MM.1S (cell line): Measurements from ENCODE around the gene NR2C2.

ENCODE experiments used
- DNase-seq: peaks from one replicate; pipeline ENCODE4 v3.0.0-alpha.2; 2015
- H2AFZ ChIP-seq: fragments of 300-600 bp; sonication (generic); 2 replicates; pipeline ENCODE4 v1.6.0; 2016; ENCODE audit warnings: antibody characterized with exemption, low read length
- H3F3A ChIP-seq: fragments of 300-600 bp; sonication (generic); 2 replicates; pipeline ENCODE4 v1.6.1; 2016; ENCODE audit warnings: mild to moderate bottlenecking, antibody characterized with exemption, low read length, moderate library complexity, mixed read lengths; ENCODE audit not compliant: insufficient read depth
- H3K27ac ChIP-seq: fragments of 300-600 bp; sonication (generic); 2 replicates; pipeline ENCODE4 v1.5.1; 2016; ENCODE audit warnings: mild to moderate bottlenecking, low read length
- H3K27me3 ChIP-seq: fragments of 300-600 bp; sonication (generic); replicated peaks from 2 replicates; pipeline ENCODE4 v1.6.0; 2016; ENCODE audit warnings: low read length; ENCODE audit not compliant: insufficient read depth
- H3K36me3 ChIP-seq: fragments of 300-600 bp; sonication (generic); replicated peaks from 2 replicates; pipeline ENCODE4 v1.6.1; 2016; ENCODE audit warnings: mild to moderate bottlenecking, low read length, mixed read lengths; ENCODE audit not compliant: insufficient read depth
- H3K4me1 ChIP-seq: fragments of 300-600 bp; sonication (generic); 2 replicates; pipeline ENCODE4 v1.6.1; 2016; ENCODE audit warnings: low read length, mixed read lengths
- H3K4me2 ChIP-seq: fragments of 300-600 bp; sonication (generic); 2 replicates; pipeline ENCODE4 v1.6.0; 2016; ENCODE audit warnings: low read depth, low read length
- H3K4me3 ChIP-seq: fragments of 300-600 bp; sonication (generic); 2 replicates; pipeline ENCODE4 v1.5.1; 2016; ENCODE audit warnings: low read length, mixed read lengths
- H3K79me2 ChIP-seq: fragments of 300-600 bp; sonication (generic); 2 replicates; pipeline ENCODE4 v1.6.1; 2016; ENCODE audit warnings: mixed run types, low read length, mixed read lengths
- H3K9ac ChIP-seq: fragments of 300-600 bp; sonication (generic); 2 replicates; pipeline ENCODE4 v1.6.1; 2016; ENCODE audit warnings: low read length, mixed read lengths
- H3K9me2 ChIP-seq: fragments of 300-600 bp; sonication (generic); replicated peaks from 2 replicates; pipeline ENCODE4 v1.6.1; 2016; ENCODE audit warnings: mild to moderate bottlenecking, low read length, mixed read lengths; ENCODE audit not compliant: insufficient read depth
- H3K9me3 ChIP-seq: fragments of 300-600 bp; sonication (generic); replicated peaks from 2 replicates; pipeline ENCODE4 v1.6.1; 2016; ENCODE audit warnings: mild to moderate bottlenecking, low read length, mixed read lengths; ENCODE audit not compliant: insufficient read depth
- H4K20me1 ChIP-seq: fragments of 300-600 bp; sonication (generic); 2 replicates; pipeline ENCODE4 v1.6.1; 2016; ENCODE audit warnings: mild to moderate bottlenecking, low read length, moderate library complexity, mixed read lengths; ENCODE audit not compliant: insufficient read depth
- EZH2 ChIP-seq: fragments of 300-600 bp; sonication (generic); optimal IDR thresholded peaks from 2 replicates; pipeline ENCODE3; 2017; ENCODE audit warnings: low read depth, mild to moderate bottlenecking, antibody characterized with exemption, low read length, mixed read lengths
- EZH2phosphoT487 ChIP-seq: fragments of 300-600 bp; sonication (generic); IDR thresholded peaks from 2 replicates; pipeline ENCODE4 v1.6.1; 2018; ENCODE audit warnings: antibody characterized with exemption, low read length
- TF ChIP-seq, protein P1 (sequence below): fragments of 300-600 bp; sonication (generic); IDR thresholded peaks from 2 replicates; pipeline ENCODE4 v1.5.1; 2016; ENCODE audit warnings: antibody characterized with exemption, low read length, mixed read lengths

NR2C2 gene

DNA sequence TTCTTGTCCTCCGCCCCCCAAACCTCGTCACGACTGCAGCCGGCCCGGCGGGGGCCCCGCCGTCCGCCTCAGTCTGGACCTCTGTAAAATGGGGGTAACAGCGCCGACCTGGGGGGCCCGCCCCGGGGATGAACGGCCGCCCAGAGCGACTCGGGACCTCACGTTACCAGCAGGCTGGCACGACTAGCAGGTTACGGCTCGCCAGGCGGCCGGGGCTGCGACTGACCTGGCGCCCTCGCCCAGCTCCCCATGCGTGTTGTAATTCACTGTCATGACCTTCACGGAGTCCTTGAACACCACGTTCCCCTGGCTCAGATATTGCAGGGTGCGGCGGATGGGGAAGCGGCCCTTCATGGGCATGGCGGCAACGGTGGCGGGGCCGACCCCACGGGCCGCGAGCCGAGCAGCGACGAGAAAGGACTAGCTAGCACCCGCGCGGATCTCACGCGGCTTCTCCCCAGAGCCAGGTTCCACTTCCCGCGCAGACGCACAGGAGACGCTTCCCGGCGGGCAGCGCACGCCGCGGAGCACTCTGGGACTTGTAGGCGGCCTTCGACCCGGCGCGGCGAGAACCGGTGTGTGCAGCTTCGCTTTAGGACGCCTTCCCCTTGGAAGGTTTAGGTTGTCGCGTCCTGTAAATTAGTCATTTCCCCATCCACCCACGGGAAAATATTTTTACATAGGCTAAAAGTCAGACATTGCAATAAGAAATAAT lies 117.6 kb downstream of the NR2C2 start, which contains the start of gene MRPS25:
Gene MRPS25, minus strand, starts transcription at position 481 of the 715 bp plus-strand sequence. Its CDS starts 121 bp downstream, at position 360.
- no peak for TF ChIP-seq EZH2phosphoT487
- TF ChIP-seq EZH2 = no peak
- TF ChIP-seq, protein P1, sequence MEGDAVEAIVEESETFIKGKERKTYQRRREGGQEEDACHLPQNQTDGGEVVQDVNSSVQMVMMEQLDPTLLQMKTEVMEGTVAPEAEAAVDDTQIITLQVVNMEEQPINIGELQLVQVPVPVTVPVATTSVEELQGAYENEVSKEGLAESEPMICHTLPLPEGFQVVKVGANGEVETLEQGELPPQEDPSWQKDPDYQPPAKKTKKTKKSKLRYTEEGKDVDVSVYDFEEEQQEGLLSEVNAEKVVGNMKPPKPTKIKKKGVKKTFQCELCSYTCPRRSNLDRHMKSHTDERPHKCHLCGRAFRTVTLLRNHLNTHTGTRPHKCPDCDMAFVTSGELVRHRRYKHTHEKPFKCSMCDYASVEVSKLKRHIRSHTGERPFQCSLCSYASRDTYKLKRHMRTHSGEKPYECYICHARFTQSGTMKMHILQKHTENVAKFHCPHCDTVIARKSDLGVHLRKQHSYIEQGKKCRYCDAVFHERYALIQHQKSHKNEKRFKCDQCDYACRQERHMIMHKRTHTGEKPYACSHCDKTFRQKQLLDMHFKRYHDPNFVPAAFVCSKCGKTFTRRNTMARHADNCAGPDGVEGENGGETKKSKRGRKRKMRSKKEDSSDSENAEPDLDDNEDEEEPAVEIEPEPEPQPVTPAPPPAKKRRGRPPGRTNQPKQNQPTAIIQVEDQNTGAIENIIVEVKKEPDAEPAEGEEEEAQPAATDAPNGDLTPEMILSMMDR = no peak
- Histone ChIP-seq H2AFZ (peak within 1 kb of the TSS; percentile 92), H3F3A (no peaks in the 10 kb centered on the region), H3K9ac (peak within 1 kb of the TSS; percentile 95), H3K4me1 (peaks cover 5% of the 10 kb centered on the region), H3K79me2 (peaks cover 32% of the 10 kb centered on the region), H3K27me3 (no peaks in the 10 kb centered on the region), H3K36me3 (no peaks in the 10 kb centered on the region), H3K4me3 (peak within 1 kb of the TSS; percentile 92), H3K9me3 (no peaks in the 10 kb centered on the region), H3K9me2 (no peaks in the 10 kb centered on the region), H4K20me1 (0 out of 2 replicates have a peak, but pooled peaks cover 3% of the 10 kb centered on the region), H3K27ac (peak within 1 kb of the TSS; percentile 54), H3K4me2 (peak within 1 kb of the TSS; percentile 81)
- peak; percentile 94 for DNase-seq

DNA sequence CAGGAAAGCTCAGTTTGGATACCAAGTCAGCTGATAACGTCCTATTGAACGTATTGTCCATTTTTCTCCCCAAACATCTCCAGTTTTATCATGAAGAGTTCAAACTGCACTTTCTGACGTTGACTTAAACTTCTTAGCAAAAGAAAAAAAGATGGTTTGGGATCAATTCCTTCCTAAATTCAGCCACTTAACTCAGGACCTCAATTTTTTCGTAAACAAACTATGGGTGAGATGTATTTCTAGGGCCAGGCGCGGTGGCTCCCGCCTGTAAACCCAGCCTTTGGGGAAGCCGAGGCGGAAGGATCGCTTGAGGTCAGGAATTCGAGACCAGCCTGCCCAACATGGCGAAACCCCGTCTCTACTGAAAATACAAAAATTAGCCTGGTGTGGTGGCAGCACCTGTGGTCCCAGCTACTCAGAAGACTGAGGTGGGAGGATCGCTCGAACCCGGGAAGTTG lies 118.2 kb downstream of the NR2C2 start:
- no peak overlapping the region for H3K27ac ChIP-seq
- no peaks in the 10 kb centered on the region for H3F3A ChIP-seq
- H3K9ac ChIP-seq = peak overlapping the region; percentile 95; the same call in 1 of the 2 replicates

DNA sequence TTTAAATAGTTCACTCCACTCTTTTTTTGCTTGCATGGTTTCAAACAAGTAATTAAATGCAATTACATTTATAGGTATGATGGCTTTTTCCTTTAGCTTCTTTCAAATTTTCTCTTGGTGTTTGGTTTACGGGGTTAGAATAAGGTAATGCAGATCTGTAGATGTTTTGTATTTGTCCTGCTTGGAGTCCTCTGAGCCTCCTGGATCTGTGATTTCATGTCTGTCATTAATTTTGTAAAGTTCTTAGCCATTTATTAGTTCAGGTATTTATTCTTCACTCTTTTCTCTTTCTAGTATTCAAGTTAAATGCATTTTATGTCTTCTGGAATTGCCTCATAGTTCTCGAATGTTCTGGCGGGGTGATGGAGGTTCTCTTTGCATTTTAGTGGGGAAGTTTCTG lies 119.1 kb downstream of the NR2C2 start:
- Histone ChIP-seq H3K9ac (no peak overlapping the region), H2AFZ (no peak overlapping the region), H3K4me3 (no peak overlapping the region), H3K4me1 (peaks cover 5% of the 10 kb centered on the region), H3K27ac (no peak overlapping the region), H3F3A (no peaks in the 10 kb centered on the region), H3K79me2 (peaks cover 24% of the 10 kb centered on the region), H3K36me3 (no peaks in the 10 kb centered on the region), H3K9me2 (no peaks in the 10 kb centered on the region), H3K9me3 (no peaks in the 10 kb centered on the region), H3K4me2 (no peak overlapping the region), H3K27me3 (no peaks in the 10 kb centered on the region), H4K20me1 (0 out of 2 replicates have a peak, but pooled peaks cover 3% of the 10 kb centered on the region)
- TF ChIP-seq EZH2 = no peak
- TF ChIP-seq EZH2phosphoT487 = no peak
- TF ChIP-seq, protein P1 = no peak
- no peak for DNase-seq

More for the DNA sequence above, 118.2 kb downstream of the NR2C2 start:
- Histone ChIP-seq H3K4me2 (peak overlapping the region; percentile 81), H3K4me3 (peak overlapping the region; percentile 92), H4K20me1 (0 out of 2 replicates have a peak, but pooled peaks cover 3% of the 10 kb centered on the region), H3K9me3 (no peaks in the 10 kb centered on the region), H3K9me2 (no peaks in the 10 kb centered on the region), H3K4me1 (peaks cover 5% of the 10 kb centered on the region), H3K79me2 (peaks cover 28% of the 10 kb centered on the region), H3K27me3 (no peaks in the 10 kb centered on the region), H2AFZ (peak overlapping the region; percentile 92), H3K36me3 (no peaks in the 10 kb centered on the region)
- DNase-seq = no peak
- TF ChIP-seq EZH2phosphoT487 = no peak
- no peak for TF ChIP-seq EZH2
- TF ChIP-seq, protein P1 = no peak
